Gastrocnemius medialis (tissue), 4 donors: ENCODE results near the gene ACTN3. TPM values are rescaled to one million over a fixed set of nuclear protein-coding genes. Genes with fewer than 3 reads are reported as not detected.

ENCODE experiments used
- ATAC-seq, 2 donors: fragments of 150-250 bp; one replicate each; pipeline ENCODE4 v1.9.1; 2016
- DNase-seq, 2 donors: peaks; one replicate each; pipeline ENCODE4 v3.0.0-alpha.2; 2019
- H3K27ac ChIP-seq, 4 donors: fragments of 200-600 bp; sonication (generic); 1 replicate in 1 of 4; 2 replicates in 3 of 4; pipeline ENCODE4 v1.5.1; 2016 to 2018; ENCODE audit warnings: mild to moderate bottlenecking in 2 of 4, moderate library complexity in 1 of 4
- H3K27me3 ChIP-seq, 3 donors: fragments of 200-600 bp; sonication (generic) in 2 of 3; 1 replicate in 1 of 3; 2 replicates in 2 of 3; pipeline versions ENCODE4 v1.5.1 to v1.6.0; 2016 to 2019; ENCODE audit warnings: mild to moderate bottlenecking in 1 of 3, moderate library complexity in 1 of 3
- H3K36me3 ChIP-seq, 2 donors: fragments of 200-600 bp; sonication (generic) in 1 of 2; one replicate each; pipeline ENCODE4 v1.5.1; 2017 to 2018
- H3K4me1 ChIP-seq, 2 donors: fragments of 200-600 bp; sonication (generic) in 1 of 2; one replicate each; pipeline ENCODE4 v1.5.1; 2016 to 2017; ENCODE audit warnings: mild to moderate bottlenecking in 2 of 2
- H3K4me3 ChIP-seq, 4 donors: fragments of 200-600 bp; sonication (generic) in 3 of 4; 1 replicate in 1 of 4; 2 replicates in 3 of 4; pipeline ENCODE4 v1.5.1; 2016 to 2019; ENCODE audit warnings: mild to moderate bottlenecking in 2 of 4
- H3K9me3 ChIP-seq, 3 donors: fragments of 200-600 bp; sonication (generic) in 2 of 3; 1 replicate in 1 of 3; 2 replicates in 2 of 3; pipeline ENCODE4 v1.5.1; 2016 to 2019
- POLR2A ChIP-seq, 2 donors: fragments of 450-650 bp; IDR thresholded peaks; one replicate each; pipeline ENCODE4 v1.6.1; 2017; ENCODE audit warnings: antibody characterized with exemption in 2 of 2, mild to moderate bottlenecking in 2 of 2, moderate library complexity in 2 of 2
- in situ Hi-C, 4 donors: fragments of 200-750 bp; cut with MboI; loops; one replicate each; pipeline versions ENCODE4 v1.15.0 to v1.8.0; 2017; ENCODE audit warnings: low sequenced_read_pairs in 4 of 4
- intact Hi-C: fragments of 100-400 bp; cut with DNase I; formaldehyde crosslinking; loops from one replicate; pipeline ENCODE4 v1.15.1; 2023; ENCODE audit warnings: low total_unique reads
- total RNA-seq, 4 donors: library from RNA; depleted of rRNA; stranded (reverse); fragments of >200 nt; gene quantifications; one replicate each; pipeline versions ENCODE4 v1.1.0 to v1.2.3, GENCODE V29; 2016
- TF ChIP-seq, protein P1 (sequence below), 5 experiments: fragments of 450-650 bp in 3 of 5; fragments of 200-600 bp in 2 of 5; sonication (generic) in 2 of 5; IDR thresholded peaks in 4 of 5; conservative IDR thresholded peaks in 1 of 5; 1 replicate in 4 of 5; 2 replicates in 1 of 5; pipeline ENCODE4 v1.5.1; 2016 to 2019; ENCODE audit warnings: antibody characterized with exemption in 5 of 5, mild to moderate bottlenecking in 3 of 5, moderate library complexity in 3 of 5

Gene ACTN3
- total RNA-seq, 4 donors from 2014 or later = 0.85 to 2.4 (median 1.2) TPM

DNA sequence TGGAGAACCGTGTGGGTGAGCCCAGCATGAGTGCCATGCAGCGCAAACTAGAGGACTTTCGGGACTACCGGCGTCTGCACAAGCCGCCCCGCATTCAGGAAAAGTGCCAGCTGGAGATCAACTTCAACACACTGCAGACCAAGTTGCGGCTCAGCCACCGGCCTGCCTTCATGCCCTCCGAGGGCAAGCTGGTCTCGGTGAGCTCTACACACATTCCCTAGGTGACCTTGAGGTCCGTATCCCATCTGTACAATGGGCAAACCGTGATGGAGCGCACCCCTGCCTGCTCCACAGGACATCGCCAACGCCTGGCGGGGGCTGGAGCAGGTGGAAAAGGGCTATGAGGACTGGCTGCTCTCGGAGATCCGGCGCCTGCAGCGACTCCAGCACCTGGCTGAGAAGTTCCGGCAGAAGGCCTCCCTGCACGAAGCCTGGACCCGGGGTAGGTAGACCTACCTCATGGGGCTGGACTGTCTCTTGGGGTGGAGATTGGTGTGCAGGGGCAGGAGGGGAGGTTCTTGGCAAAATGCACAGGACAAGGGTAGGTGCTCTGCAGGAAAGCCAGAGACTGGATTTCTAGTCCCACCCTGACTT lies 11.1 kb downstream of the ACTN3 start:
- peaks cover 6 to 10% of the 10 kb centered on the region in 2 donors for H3K4me1 ChIP-seq
- H3K36me3 ChIP-seq = peaks cover 0 to 5% of the 10 kb centered on the region in 2 donors
- in situ Hi-C loops (no loop called here), intact Hi-C loops (no loop called here)
- no peak for ATAC-seq
- no peak for DNase-seq
- TF ChIP-seq, protein P1, sequence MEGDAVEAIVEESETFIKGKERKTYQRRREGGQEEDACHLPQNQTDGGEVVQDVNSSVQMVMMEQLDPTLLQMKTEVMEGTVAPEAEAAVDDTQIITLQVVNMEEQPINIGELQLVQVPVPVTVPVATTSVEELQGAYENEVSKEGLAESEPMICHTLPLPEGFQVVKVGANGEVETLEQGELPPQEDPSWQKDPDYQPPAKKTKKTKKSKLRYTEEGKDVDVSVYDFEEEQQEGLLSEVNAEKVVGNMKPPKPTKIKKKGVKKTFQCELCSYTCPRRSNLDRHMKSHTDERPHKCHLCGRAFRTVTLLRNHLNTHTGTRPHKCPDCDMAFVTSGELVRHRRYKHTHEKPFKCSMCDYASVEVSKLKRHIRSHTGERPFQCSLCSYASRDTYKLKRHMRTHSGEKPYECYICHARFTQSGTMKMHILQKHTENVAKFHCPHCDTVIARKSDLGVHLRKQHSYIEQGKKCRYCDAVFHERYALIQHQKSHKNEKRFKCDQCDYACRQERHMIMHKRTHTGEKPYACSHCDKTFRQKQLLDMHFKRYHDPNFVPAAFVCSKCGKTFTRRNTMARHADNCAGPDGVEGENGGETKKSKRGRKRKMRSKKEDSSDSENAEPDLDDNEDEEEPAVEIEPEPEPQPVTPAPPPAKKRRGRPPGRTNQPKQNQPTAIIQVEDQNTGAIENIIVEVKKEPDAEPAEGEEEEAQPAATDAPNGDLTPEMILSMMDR (IDR thresholded peaks at IDR 0.05 in 4 of 5, conservative IDR thresholded peaks at IDR 0.05 in 1 of 5) = no peak
- no peak for TF ChIP-seq POLR2A (IDR thresholded peaks at IDR 0.05)
- H3K9me3 ChIP-seq = no peaks in the 10 kb centered on the region
- H3K27ac ChIP-seq = peak overlapping the region in 1 of 4 donors; percentile 46
- H3K27me3 ChIP-seq = peaks cover 0 to 6% (median 0%) of the 10 kb centered on the region in 3 donors
- H3K4me3 ChIP-seq = no peak overlapping the region

DNA sequence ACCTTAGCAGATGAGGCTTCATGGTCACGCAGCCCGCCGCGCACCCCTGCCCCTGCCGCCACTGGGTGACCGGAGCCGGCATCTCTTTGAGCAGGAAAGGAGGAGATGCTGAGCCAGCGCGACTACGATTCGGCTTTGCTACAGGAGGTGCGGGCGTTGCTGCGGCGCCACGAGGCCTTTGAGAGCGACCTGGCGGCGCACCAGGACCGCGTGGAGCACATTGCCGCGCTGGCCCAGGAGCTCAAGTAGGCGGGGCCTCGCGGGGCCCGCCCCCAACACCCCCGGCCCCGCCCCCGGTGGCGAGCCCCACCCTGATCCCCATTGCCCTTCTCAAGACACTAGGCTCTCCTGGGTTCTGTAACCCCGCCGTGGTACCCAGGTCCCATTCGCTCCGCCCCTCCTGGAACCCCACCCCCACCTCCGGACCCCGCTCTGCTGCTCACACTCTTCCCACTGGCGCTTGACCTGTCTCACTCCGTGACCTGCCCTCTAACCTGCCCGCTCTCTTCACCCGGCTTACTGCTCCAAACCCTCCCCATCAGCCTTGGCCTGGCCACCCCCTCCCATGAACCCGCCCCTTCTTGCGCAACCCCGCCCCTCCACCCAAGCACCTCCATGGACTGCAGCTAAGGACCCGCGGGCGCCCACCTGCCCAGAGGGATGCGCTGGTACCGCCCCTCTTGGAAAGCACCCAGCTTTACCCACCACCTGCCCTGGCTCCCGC lies 12.6 kb downstream of the ACTN3 start:
- Histone ChIP-seq H3K4me3 (no peak overlapping the region), H3K27ac (peak overlapping the region in 2 of 4 donors; percentile 44 to 46), H3K36me3 (peaks cover 0 to 17% of the 10 kb centered on the region in 2 donors), H3K4me1 (peaks cover 6 to 10% of the 10 kb centered on the region in 2 donors), H3K27me3 (peaks cover 0 to 6% (median 0%) of the 10 kb centered on the region in 3 donors), H3K9me3 (no peaks in the 10 kb centered on the region)
- DNase-seq (no peak), ATAC-seq (peak in 1 of 2 donors; percentile 20)
- TF ChIP-seq, protein P1 (IDR thresholded peaks at IDR 0.05 in 4 of 5, conservative IDR thresholded peaks at IDR 0.05 in 1 of 5) = no peak
- no peak for TF ChIP-seq POLR2A (IDR thresholded peaks at IDR 0.05)
- in situ Hi-C loops (no loop called here), intact Hi-C loops (no loop called here)

DNA sequence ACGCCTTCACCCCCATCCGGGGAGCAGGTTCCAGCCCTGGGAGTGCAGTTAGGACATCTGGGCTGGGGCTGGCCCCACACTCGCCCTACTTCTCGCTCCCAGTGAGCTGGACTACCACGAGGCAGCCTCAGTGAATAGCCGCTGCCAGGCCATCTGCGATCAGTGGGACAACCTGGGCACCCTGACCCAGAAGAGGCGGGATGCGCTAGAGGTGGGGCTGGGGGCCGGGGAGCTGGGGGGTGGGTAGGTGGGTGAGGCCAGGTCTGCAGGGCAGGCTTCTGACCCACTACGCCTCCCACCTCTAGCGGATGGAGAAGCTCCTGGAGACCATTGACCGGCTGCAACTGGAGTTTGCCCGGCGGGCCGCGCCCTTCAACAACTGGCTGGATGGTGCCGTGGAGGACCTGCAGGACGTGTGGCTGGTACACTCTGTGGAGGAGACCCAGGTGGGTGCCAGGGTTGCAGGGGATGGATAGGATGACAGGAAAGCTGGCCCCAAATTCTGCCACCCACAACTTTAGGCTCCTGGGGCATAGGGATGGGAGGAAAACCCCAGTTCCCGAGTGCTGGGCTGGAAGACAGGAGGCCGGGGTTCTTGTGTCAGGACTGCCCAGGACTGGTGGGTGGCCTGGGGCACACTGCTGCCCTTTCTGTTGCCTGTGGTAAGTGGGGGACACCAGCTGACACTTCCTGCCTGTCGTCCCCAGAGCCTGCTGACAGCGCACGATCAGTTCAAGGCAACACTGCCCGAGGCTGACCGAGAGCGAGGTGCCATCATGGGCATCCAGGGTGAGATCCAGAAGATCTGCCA lies 13.4 kb downstream of the ACTN3 start:
- intact Hi-C loops = no loop called here
- H3K27me3 ChIP-seq = peaks cover 0 to 6% (median 0%) of the 10 kb centered on the region in 3 donors
- peaks cover 0 to 21% of the 10 kb centered on the region in 2 donors for H3K36me3 ChIP-seq
- H3K27ac ChIP-seq = no peak overlapping the region
- no peak for TF ChIP-seq POLR2A (IDR thresholded peaks at IDR 0.05)
- TF ChIP-seq, protein P1 (IDR thresholded peaks at IDR 0.05 in 4 of 5, conservative IDR thresholded peaks at IDR 0.05 in 1 of 5) = no peak
- DNase-seq = no peak
- in situ Hi-C loops = no loop called here
- no peaks in the 10 kb centered on the region for H3K9me3 ChIP-seq
- peaks cover 6 to 10% of the 10 kb centered on the region in 2 donors for H3K4me1 ChIP-seq
- no peak for ATAC-seq
- no peak overlapping the region for H3K4me3 ChIP-seq

DNA sequence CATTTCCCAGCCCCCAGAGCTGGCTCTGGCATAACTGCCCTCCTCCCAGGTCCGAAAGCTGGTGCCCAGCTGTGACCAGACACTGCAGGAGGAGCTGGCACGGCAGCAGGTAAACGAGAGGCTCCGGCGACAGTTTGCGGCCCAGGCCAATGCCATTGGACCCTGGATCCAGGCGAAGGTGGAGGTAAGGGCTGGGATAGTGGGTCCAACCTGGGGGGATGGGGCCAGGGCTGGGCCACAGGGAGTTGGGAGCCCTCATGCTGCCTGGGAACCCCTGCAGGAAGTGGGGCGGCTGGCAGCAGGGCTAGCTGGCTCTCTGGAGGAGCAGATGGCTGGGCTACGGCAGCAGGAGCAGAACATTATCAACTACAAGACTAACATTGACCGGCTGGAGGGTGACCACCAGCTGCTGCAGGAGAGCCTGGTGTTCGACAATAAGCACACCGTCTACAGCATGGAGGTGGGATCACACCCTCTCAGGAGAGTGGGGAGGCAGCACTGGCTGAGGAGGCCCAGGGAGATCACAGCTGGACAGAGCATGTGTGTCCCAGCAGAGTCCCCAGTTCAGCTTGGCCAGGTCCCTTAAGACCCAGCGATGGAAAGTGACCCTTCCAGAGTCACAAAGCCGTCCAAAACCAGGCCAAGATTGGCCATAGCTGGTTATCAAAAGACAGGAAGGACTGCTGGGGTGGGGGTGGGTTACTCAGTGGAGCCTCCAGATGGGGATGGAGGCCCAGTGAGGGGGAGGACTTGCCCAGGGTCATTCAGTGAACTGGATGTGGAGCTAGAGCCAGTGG lies 14.7 kb downstream of the ACTN3 start:
- Histone ChIP-seq H3K27me3 (peaks cover 0 to 6% (median 0%) of the 10 kb centered on the region in 3 donors), H3K4me1 (peaks cover 6 to 10% of the 10 kb centered on the region in 2 donors), H3K9me3 (no peaks in the 10 kb centered on the region), H3K36me3 (peaks cover 0 to 21% of the 10 kb centered on the region in 2 donors), H3K27ac (no peak overlapping the region), H3K4me3 (no peak overlapping the region)
- in situ Hi-C loops = no loop called here
- TF ChIP-seq, protein P1 (IDR thresholded peaks at IDR 0.05 in 4 of 5, conservative IDR thresholded peaks at IDR 0.05 in 1 of 5) = no peak
- TF ChIP-seq POLR2A (IDR thresholded peaks at IDR 0.05) = no peak
- no peak for ATAC-seq
- intact Hi-C loops = no loop called here
- DNase-seq = no peak
